CD4-positive, alpha-beta T cell (primary cell): Measurements from ENCODE around the gene MPDU1. TPM values are rescaled to one million over a fixed set of nuclear protein-coding genes. Genes with fewer than 3 reads are reported as not detected.

Source experiments
- ATAC-seq: fragments of 200-7000 bp; cut with Tn5 transposase; one replicate; pipeline ENCODE4 v1.10.0; 2022; ENCODE audit warnings: mild to moderate bottlenecking; ENCODE audit not compliant: poor library complexity
- CTCF ChIA-PET: fragments of 350-600 bp; sonication (Branson Sonifier 250); formaldehyde crosslinking; loops from one replicate; lab custom pipeline; 2021; ENCODE audit warnings: antibody characterized with exemption, inconsistent platforms; lab: Charles Lee
- POLR2A ChIA-PET: fragments of 350-600 bp; sonication (Branson Sonifier 250); formaldehyde crosslinking; loops from one replicate; lab custom pipeline; 2021; ENCODE audit warnings: antibody characterized with exemption, inconsistent platforms; lab: Charles Lee
- DNase-seq, 14 experiments: peaks; one replicate each; pipeline ENCODE4 v3.0.0-alpha.2; 2013 to 2020; ENCODE audit warnings: mixed read lengths in 2 of 14
- H3K27ac ChIP-seq, 2 donors: one replicate each; pipeline versions ENCODE4 v1.5.1 to v1.7.0; 2013; ENCODE audit warnings: low read length in 2 of 2, low read depth in 1 of 2, mild to moderate bottlenecking in 1 of 2
- H3K27me3 ChIP-seq, 2 experiments: 1 replicate in 1 of 2; 2 replicates in 1 of 2; pipeline versions ENCODE4 v1.6.1 to v1.7.0; 2013; ENCODE audit warnings: low read length in 2 of 2, control low read depth in 1 of 2, mild to moderate bottlenecking in 1 of 2, moderate library complexity in 1 of 2; ENCODE audit not compliant: insufficient read depth in 2 of 2, control insufficient read depth in 1 of 2
- H3K36me3 ChIP-seq: one replicate; pipeline ENCODE4 v1.6.1; 2013; ENCODE audit warnings: low read length, control low read depth; ENCODE audit not compliant: insufficient read depth
- H3K4me1 ChIP-seq: one replicate; pipeline ENCODE4 v1.6.1; 2013; ENCODE audit warnings: low read length, control low read depth; ENCODE audit not compliant: insufficient read depth
- H3K4me3 ChIP-seq: one replicate; pipeline ENCODE4 v1.5.1; 2013; ENCODE audit warnings: mild to moderate bottlenecking, low read length, moderate library complexity
- H3K9me3 ChIP-seq, 2 experiments: 1 replicate in 1 of 2; 2 replicates in 1 of 2; pipeline versions ENCODE4 v1.6.1 to v1.7.0; 2013; ENCODE audit warnings: low read length in 2 of 2, mild to moderate bottlenecking in 2 of 2, control low read depth in 1 of 2, moderate library complexity in 1 of 2; ENCODE audit not compliant: control insufficient read depth in 1 of 2, insufficient read depth in 1 of 2
- H3K27ac Mint-ChIP-seq: one replicate; pipeline ENCODE4 v1.8.0; 2020; ENCODE audit warnings: mixed read lengths
- H3K27me3 Mint-ChIP-seq: one replicate; pipeline ENCODE4 v1.8.0; 2021; ENCODE audit warnings: mixed read lengths
- H3K36me3 Mint-ChIP-seq: one replicate; pipeline ENCODE4 v1.8.0; 2021; ENCODE audit warnings: low read depth, mixed read lengths
- H3K4me1 Mint-ChIP-seq: one replicate; pipeline ENCODE4 v1.8.0; 2021; ENCODE audit warnings: low read depth, mixed read lengths
- H3K4me3 Mint-ChIP-seq: one replicate; pipeline ENCODE4 v1.8.0; 2020; ENCODE audit warnings: mild to moderate bottlenecking, mixed read lengths
- H3K9me3 Mint-ChIP-seq: one replicate; pipeline ENCODE4 v1.8.0; 2020; ENCODE audit warnings: mixed read lengths
- intact Hi-C, 2 experiments: fragments of 100-400 bp; cut with DNase I in 1 of 2; cut with micrococcal nuclease in 1 of 2; formaldehyde crosslinking; loops; one replicate each; pipeline versions ENCODE4 v1.15.1 to v1.9.0; 2023 to 2025; cut with DNase I, micrococcal nuclease
- total RNA-seq, 174 experiments: library from RNA in 2 of 174; stranded (reverse) in 2 of 174; gene quantifications; one replicate each; pipeline ENCODE4 v1.2.3 and lab custom pipeline; 2021 to 2026
- TF ChIP-seq, protein P1 (sequence below): fragments of 200-600 bp; IDR thresholded peaks from one replicate; pipeline ENCODE4 v1.8.0; 2022; ENCODE audit warnings: antibody characterized with exemption, mild to moderate bottlenecking

MPDU1 gene
- total RNA-seq, 2 experiments from 2014 or later, result 12.0 to 12.9 TPM

DNA sequence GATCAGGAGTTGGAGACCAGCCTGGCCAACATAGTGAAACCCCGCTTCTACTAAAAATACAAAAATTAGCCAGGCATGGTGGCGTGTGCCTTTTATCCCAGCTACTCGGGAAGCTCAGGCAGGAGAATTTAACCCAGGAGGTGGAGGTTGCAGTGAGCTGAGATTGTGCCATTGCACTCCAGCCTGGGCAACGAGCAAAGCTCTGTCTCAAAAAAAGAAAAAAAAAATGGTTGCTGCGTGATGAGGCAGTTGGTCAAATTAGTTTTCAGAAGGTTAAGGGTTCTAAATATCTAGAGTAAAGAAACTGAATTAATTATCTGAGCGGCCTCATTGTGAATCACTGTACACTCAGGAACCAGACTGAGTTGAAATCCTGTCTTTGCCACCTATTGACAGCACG, 7.7 kb upstream of the MPDU1 start:
- no peaks in the 10 kb centered on the region for H3K9me3 Mint-ChIP-seq
- no peak overlapping the region for H3K4me3 ChIP-seq
- TF ChIP-seq, protein P1, sequence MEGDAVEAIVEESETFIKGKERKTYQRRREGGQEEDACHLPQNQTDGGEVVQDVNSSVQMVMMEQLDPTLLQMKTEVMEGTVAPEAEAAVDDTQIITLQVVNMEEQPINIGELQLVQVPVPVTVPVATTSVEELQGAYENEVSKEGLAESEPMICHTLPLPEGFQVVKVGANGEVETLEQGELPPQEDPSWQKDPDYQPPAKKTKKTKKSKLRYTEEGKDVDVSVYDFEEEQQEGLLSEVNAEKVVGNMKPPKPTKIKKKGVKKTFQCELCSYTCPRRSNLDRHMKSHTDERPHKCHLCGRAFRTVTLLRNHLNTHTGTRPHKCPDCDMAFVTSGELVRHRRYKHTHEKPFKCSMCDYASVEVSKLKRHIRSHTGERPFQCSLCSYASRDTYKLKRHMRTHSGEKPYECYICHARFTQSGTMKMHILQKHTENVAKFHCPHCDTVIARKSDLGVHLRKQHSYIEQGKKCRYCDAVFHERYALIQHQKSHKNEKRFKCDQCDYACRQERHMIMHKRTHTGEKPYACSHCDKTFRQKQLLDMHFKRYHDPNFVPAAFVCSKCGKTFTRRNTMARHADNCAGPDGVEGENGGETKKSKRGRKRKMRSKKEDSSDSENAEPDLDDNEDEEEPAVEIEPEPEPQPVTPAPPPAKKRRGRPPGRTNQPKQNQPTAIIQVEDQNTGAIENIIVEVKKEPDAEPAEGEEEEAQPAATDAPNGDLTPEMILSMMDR, result no peak
- no peaks in the 10 kb centered on the region for H3K27me3 ChIP-seq
- peak overlapping the region; percentile 99 for H3K27ac Mint-ChIP-seq
- DNase-seq, result no peak
- H3K36me3 ChIP-seq, result peaks cover 63% of the 10 kb centered on the region
- CTCF ChIA-PET, result interaction anchor here (0.7 kb wide), 1 partner anchor 112 kb away, joined by 3 read pairs; no protein-coding TSS in a partner anchor
- peak overlapping the region; percentile 70 for H3K4me3 Mint-ChIP-seq
- H3K36me3 Mint-ChIP-seq, result peaks cover 88% of the 10 kb centered on the region
- intact Hi-C loops, result no loop called here
- H3K27me3 Mint-ChIP-seq, result peaks cover 3% of the 10 kb centered on the region
- peaks cover 81% of the 10 kb centered on the region for H3K4me1 Mint-ChIP-seq
- H3K9me3 ChIP-seq, result no peaks in the 10 kb centered on the region
- POLR2A ChIA-PET, result interaction anchor here (0.6 to 7.0 kb wide), 8 partner anchors 9 to 139 kb away, joined by 3 to 143 read pairs (median 5); partner anchors contain the start of genes FXR2, MPDU1, SENP3 and TP53
- H3K27ac ChIP-seq, result no peak overlapping the region
- peaks cover 73% of the 10 kb centered on the region for H3K4me1 ChIP-seq
- no peak for ATAC-seq

DNA sequence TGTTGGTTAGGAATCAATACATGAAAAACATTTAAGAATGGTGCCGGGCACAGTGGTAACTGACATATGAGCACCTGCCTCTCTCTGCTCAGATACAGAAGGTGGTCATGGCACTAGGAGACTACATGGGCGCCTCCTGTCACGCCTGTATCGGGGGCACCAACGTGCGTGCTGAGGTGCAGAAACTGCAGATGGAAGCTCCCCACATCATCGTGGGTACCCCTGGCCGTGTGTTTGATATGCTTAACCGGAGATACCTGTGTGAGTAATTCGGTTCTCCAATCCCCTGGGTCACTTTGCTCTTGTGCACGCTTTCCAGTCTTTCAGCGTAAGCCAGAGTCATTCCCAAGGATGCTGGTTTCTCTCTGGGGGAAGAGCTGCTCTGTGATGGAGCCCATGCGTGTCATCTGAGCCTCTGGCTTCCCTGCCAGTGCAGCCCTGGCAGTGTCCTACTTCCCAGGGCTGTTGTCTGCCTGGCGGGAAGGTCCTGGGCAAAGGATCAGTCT, 7.2 kb upstream of the MPDU1 start:
- intact Hi-C loops, result no loop called here
- Mint-ChIP-seq H3K4me1 (peaks cover 85% of the 10 kb centered on the region), H3K27ac (peak overlapping the region; percentile 99), H3K4me3 (peak overlapping the region; percentile 70), H3K9me3 (no peaks in the 10 kb centered on the region), H3K27me3 (peaks cover 3% of the 10 kb centered on the region), H3K36me3 (peaks cover 88% of the 10 kb centered on the region)
- DNase-seq (no peak), ATAC-seq (no peak)
- CTCF ChIA-PET, result interaction anchor here (0.6 to 0.7 kb wide), 2 partner anchors 72 to 111 kb away, joined by 3 read pairs; no protein-coding TSS in a partner anchor
- TF ChIP-seq, protein P1, result no peak
- POLR2A ChIA-PET, result interaction anchor here (0.7 to 7.0 kb wide), 6 partner anchors 12 to 142 kb away, joined by 3 to 51 read pairs (median 5); partner anchors contain the start of genes FXR2, SENP3, TMEM102 and TP53
- H3K27ac ChIP-seq, result no peak overlapping the region
- H3K9me3 ChIP-seq, result no peaks in the 10 kb centered on the region
- peaks cover 70% of the 10 kb centered on the region for H3K4me1 ChIP-seq
- H3K36me3 ChIP-seq, result peaks cover 58% of the 10 kb centered on the region
- no peak overlapping the region for H3K4me3 ChIP-seq
- H3K27me3 ChIP-seq, result no peaks in the 10 kb centered on the region

DNA sequence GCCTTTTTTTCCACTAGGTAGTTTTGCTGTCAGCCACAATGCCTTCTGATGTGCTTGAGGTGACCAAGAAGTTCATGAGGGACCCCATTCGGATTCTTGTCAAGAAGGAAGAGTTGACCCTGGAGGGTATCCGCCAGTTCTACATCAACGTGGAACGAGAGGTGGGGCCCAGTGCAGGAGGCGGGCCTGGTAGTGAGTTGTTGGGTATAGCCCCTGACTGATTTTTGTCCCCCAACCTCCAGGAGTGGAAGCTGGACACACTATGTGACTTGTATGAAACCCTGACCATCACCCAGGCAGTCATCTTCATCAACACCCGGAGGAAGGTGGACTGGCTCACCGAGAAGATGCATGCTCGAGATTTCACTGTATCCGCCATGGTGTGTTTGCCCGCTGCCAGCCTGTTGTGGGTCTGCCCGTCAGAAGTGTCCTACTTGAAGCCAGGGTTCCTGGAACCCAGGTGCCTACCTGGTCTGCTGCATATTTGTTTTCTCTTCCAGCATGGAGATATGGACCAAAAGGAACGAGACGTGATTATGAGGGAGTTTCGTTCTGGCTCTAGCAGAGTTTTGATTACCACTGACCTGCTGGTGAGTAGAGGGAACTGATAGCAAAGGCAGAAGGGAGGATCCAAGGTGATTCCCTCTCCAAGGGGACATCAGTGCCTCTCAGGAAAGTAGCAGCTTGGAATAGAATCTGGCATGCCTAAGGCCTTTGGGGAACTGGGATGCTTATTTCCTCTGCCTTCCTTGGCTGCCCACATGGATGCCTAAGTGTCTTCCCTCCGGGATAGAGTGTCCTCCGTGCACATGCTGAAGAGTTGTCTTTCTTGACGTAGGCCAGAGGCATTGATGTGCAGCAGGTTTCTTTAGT, 6.1 kb upstream of the MPDU1 start:
- TF ChIP-seq, protein P1, result no peak
- Histone ChIP-seq H3K9me3 (no peaks in the 10 kb centered on the region), H3K36me3 (peaks cover 58% of the 10 kb centered on the region), H3K27ac (no peak overlapping the region), H3K4me1 (peaks cover 71% of the 10 kb centered on the region), H3K4me3 (no peak overlapping the region), H3K27me3 (no peaks in the 10 kb centered on the region)
- Mint-ChIP-seq H3K9me3 (no peaks in the 10 kb centered on the region), H3K4me1 (peaks cover 83% of the 10 kb centered on the region), H3K27me3 (peaks cover 3% of the 10 kb centered on the region), H3K27ac (peak overlapping the region; percentile 34), H3K4me3 (peak overlapping the region; percentile 70), H3K36me3 (peaks cover 82% of the 10 kb centered on the region)
- ATAC-seq (no peak), DNase-seq (no peak)
- POLR2A ChIA-PET, result interaction anchor here (7.0 kb wide), 1 partner anchor 16 kb away, joined by 51 read pairs; the partner anchor contains the start of gene SENP3
- CTCF ChIA-PET, result no interaction called here
- intact Hi-C loops, result no loop called here
